NCI-H2029 treated with DMSO at 0.1 percent for 48 hours (cell line): ENCODE data around the gene MT1E.
"Not testable (repeated sequence)": the region's sequence is repeated elsewhere in the genome, so short reads cannot be mapped to it uniquely, and the experiment has no call there.

Experiments used
- DNase-seq: peaks from one replicate; lab custom pipeline; 2025; lab: John Stamatoyannopoulos, UW

MT1E gene

DNA sequence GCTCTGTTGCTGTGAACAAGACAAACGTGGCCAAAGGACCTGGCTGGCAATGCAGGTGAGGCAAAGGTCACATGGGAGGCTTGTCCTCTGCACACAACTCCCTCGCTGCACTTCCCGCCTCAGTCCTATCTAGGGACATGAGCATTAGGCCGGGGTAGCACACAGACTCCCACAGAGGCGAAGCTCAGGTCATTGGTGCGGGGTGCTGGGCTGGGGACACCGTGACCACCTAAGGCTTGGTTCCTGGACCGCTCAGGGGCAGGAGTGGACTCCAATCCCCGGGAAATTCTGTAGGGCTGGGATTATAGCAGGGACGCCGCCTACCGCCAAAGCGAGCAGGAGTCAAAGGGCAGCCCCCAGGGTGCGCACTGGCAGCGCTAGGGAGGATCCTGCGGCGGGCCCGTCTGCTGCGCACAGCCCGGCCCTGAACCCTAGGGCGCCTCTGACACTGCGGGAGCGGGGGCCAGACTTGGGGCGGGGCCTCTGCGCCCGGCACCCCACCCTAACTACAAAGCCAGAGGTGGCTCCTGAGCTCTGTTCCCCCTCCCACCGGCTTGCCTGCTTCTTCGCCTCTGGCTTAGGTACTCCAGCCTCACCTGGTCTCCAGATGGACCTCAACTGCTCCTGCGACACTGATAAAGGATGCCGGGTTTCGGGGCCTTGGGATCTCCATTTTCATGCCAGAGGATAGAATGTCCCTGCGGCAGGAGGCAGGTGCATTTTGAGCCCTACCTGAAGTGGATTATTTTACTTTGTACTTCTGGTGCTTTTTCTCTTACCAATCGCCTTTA, 22.3 kb downstream of the MT1E start:
- no peak for DNase-seq

DNA sequence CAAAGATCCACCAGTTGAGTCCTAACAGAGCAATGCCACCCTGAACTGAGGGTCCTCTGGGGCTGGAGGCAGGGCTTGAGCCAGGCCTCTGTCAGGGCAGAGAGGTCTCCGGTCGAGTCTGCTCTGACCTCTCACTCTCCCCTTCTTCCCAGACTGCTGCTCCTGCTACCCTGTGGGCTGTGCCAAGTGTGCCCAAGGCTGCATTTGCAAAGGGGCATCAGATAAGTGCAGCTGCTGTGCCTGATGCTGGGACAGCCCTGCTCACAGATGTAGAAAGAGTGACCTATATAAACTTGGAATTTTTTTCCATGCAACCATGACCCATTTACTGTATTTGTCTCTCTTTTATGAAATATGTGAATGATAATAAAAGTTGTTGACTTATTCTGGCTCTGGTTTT, 23.7 kb downstream of the MT1E start:
- no peak for DNase-seq

GRCh38 chr16:56649820-56650219, 24.2 kb downstream of the MT1E start:
- DNase-seq = no peak

DNA sequence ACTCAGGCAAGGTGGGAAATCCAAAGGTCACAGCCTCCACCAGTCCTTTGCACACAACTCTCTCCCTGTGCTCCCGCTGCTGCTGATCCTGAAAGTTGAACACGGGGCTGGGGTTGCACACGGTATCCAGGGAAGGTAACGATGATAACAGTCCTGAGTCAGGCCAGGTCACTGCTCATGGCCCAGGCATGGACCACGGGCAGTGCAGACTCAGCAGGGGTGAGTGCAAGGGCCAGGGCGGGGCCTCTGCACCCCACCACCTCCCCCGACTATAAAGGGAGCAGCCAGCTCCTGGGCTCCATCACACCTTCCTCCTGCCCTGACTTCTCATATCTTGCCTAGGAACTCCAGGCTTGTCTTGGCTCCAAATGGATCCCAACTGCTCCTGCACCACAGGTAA, 26.0 kb downstream of the MT1E start, which contains the start of gene MT1B:
Gene MT1B, plus strand, starts transcription at position 301 of the 400 bp plus-strand sequence. Its CDS starts 68 bp downstream, at position 369.
- no peak for DNase-seq

DNA sequence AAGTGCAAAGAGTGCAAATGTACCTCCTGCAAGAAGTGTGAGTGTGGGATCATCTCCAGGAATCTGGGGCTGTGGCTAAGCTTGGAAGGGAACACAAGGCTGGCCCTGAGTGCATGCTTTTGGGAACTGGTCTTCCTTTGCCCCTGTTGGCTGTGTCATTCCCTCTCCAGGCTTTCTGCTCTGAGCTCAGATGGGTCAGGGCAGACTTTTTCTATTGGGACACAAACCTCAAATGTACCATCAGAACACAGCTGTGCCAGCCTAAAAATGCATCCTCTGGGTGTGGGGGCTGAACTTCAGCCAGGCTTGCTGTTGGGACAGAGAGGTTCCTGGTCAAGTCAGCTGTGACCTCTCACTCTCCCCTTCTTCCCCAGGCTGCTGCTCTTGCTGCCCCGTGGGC, 27.0 kb downstream of the MT1E start:
- DNase-seq = no peak

GRCh38 chr16:56653218-56653617, 27.6 kb downstream of the MT1E start:
- DNase-seq = no peak

GRCh38 chr16:56657555-56658326, 32.2 kb downstream of the MT1E start, which contains the start of gene MT1F:
MT1F (plus strand) TSS chr16:56657959; CDS start chr16:56658059, 100 bp downstream.
- no peak for DNase-seq

- DNase-seq = no peak
Measured at GRCh38 chr16:56658327-56658875, 32.8 kb downstream of the MT1E start.

DNA sequence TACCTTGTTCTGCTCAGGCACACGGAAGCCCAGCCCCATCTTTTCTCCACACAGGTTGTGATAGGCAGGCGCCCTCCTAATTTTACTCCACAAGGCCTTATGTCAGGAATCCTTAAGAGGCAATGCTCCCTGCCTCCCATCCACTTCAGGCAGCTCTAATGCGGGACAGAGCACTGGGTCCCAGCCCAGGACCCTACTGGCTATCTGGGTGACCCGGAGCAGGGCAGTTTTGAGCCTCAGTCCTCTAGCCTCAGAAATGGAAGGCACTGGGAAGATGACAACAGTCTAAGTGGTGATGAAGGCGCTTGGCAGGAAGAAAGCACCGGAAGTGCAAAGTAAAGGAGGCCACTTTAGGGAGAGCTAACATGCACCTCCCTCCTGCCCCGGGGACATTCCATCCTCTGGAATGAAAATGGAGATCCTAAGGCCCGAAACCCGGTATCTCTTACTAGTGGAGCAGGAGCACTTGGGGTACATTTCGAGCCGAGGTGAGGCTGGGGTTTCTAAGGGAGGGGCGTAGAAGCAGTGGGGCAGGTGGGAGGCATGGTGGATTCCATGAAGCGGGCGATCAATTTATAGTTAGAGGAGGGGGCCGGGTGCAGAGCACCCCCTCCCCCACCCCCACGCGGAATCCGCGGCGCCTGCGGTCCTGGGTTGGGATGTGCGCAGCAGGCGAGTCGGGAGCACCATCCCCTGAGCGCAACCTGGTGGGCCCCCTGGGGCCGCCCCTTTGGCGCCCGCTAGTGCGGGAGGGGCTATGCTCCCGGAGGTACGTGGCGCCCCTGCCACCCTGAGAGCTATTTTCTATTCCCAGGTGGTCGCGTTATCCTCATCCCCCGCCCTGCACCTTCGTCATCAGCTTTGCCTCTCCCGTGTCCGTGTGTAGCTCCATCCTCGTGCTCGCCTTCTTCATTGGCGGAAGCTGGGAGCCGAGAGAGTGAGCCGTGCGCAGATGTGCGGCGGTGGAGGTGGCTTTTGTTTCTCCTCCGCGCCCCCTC, 37.1 kb downstream of the MT1E start:
- no peak for DNase-seq

GRCh38 chr16:56664506-56664905, 38.9 kb downstream of the MT1E start:
- DNase-seq = no peak

DNA sequence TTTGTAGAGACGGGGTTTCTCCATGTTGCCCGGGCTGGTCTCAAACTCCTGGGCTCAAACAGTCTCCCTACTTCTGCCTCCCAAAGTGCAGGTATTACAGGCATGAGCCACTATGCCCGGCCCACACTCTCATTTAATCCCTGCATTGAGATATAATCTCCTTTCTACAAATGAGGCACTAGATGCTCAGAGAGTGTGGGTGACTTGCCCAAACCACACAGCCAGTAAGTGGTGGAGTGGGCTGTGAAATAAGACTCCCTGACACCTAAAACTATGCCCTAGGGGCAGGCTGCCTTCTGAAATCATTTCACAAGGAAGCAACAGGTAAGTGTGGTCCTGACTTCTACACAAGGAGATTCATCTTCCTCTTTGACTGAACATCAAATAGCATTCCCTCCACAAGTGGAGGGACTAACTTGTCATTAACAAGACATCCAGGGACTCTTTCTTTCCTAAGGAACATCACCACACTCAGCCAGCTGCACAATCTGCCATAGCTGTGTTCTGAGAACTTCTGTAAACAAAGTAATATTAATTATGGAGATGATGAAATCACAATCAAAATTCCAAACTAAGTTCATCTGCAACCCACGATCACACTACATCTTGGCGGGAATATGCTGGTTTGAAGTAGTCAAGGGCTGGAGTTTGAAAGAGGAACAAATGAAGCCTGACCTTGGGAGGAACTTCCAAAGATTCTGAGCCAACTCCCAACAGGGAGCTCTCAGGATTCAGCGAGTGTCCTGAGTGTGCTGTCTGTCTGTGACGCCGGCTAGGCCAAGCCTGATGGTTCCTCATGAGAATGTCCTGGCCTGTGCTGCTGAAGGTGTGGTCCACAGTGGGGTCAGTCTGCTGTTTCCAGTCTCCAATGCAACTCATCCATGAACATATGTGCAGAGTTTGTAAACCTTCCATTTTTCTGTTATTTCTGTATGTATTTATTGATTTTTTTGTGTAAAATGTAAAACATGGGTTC, 40.0 kb downstream of the MT1E start:
- DNase-seq = not testable (repeated sequence)

DNA sequence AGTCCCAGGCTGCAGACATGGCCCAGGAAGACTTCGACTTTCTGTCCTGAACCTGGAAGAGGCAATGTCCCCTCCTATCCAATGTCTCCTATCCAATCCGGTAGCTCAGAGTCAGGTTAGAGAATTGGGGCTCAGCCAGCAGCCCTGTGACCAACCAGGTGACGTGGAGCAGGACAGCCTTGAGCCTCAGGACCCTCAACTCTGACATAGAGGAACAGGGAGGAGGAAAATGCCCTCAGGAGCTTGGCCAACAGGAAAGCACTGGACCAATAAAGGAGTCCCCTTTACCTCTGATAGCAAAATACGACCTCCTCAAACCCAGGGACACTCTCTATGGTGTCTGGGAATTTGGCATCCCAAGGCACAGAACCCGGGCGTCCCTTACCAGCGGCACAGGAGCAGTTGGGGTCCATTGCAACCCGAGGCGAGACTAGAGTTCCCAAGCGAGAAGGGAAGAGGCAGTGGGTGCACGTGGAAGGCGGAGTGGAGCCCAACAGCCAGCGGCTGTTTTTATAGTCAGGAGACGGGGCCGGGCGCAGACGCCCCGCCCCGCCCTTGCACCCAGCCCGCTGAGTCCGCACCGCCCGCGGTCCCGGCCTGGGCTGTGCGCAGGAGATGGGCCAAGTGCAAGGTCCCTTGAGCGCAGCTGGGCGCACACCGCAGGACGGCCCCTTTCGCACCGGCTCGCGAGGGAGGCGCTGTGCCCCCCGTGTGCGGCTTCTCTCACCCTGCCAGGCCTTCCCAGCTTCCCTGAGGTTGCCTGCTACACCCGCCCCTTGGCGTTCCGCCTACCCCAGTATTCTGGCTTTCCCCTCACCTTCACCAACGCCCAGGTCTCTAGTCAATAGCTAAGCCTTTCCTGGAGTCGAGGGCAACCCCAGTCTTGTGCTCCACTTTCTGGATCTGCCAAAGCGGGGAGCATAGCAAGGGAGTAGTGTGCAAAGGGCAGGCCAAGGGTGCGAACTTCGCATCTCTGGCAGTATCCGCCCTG, 42.3 kb downstream of the MT1E start, which contains the start of gene MT1G:
Gene MT1G, minus strand, starts transcription at position 485 of the 991 bp plus-strand sequence. Its CDS starts 72 bp downstream, at position 413.
- peak; percentile 9 for DNase-seq

DNA sequence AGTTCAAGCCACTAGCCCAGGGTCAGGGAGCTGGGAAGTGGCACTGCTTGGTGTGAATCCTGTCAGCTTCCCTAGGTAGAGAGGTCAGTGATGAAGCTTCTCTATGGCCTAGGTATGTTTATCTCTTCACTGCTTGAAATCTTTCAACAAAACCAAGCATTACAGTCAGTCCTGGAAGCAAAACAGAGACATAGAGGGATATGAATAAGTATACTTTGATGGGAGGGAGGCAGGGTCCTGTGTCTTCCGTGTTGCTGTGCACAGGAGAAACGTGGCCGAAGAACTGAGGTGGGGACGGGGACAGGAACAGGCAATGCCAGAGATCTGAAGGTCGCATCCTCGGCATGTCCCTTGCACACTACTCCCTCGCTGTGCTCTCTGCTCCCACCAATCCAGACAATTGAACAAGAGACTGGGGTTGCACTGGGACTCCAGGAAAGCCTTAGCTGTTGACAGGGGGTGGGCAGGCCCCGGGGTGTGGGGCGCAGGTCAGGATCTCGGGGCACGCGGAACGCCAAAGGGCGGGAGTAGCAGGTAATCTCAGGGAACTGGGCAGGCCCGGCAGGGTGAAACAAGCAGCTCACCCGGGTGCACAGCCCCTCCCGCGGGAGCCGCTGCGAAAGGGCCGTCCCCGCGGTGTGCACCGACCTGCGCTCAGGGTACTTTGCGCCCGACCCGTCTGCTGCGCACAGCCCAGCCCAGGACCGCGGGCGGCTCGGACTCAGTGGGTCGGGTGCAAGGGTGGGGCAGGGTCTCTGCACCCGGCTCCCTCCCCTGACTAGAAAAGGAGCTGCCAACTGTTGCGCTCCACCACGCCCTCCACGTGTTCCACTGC, 43.6 kb downstream of the MT1E start, which contains the start of gene MT1H:
Gene MT1H, plus strand, starts transcription at position 810 of the 835 bp plus-strand sequence. CDS start 71 bp downstream, outside the sequence.
- DNase-seq = no peak

- no peak for DNase-seq
Measured at GRCh38 chr16:56669840-56670619, 44.4 kb downstream of the MT1E start.

- no peak for DNase-seq
Measured at GRCh38 chr16:56670620-56670934, 45.0 kb downstream of the MT1E start.

GRCh38 chr16:56671691-56672090, 46.1 kb downstream of the MT1E start:
- not testable (repeated sequence) for DNase-seq

GRCh38 chr16:56672171-56672570, 46.6 kb downstream of the MT1E start:
- DNase-seq = not testable (repeated sequence)
